ENCODE measurements around the gene CACNA1F. TPM values are rescaled to one million over a fixed set of nuclear protein-coding genes. Genes with fewer than 3 reads are reported as not detected.

CACNA1F gene
- total RNA-seq, 2 experiments from 2014 or later, result 1.1 to 1.2 TPM

DNA sequence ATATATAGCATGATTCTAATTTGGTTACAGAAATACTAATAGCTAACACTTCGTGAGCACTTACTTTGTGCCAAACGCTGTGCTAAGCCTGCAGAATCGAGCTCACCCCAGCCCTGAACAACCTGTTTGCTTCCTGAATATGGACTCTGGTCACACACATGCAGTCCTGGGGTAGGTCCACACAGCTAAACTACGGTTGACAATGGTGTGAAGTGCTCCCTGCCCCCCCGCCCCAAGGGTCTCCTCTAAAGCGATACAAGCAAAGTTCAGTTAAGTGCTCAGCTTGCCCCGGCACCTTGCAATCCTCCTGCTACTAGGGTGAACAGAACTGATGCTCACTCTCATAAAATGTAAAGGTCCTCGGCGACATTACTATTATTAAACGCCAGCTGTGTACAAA is 30.5 kb upstream of the CACNA1F start:
- TF ChIP-seq, protein P1, sequence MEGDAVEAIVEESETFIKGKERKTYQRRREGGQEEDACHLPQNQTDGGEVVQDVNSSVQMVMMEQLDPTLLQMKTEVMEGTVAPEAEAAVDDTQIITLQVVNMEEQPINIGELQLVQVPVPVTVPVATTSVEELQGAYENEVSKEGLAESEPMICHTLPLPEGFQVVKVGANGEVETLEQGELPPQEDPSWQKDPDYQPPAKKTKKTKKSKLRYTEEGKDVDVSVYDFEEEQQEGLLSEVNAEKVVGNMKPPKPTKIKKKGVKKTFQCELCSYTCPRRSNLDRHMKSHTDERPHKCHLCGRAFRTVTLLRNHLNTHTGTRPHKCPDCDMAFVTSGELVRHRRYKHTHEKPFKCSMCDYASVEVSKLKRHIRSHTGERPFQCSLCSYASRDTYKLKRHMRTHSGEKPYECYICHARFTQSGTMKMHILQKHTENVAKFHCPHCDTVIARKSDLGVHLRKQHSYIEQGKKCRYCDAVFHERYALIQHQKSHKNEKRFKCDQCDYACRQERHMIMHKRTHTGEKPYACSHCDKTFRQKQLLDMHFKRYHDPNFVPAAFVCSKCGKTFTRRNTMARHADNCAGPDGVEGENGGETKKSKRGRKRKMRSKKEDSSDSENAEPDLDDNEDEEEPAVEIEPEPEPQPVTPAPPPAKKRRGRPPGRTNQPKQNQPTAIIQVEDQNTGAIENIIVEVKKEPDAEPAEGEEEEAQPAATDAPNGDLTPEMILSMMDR (IDR thresholded peaks at IDR 0.05), result no peak
- H3K27ac Mint-ChIP-seq, result peak overlapping the region; percentile 63
- H3K9me3 Mint-ChIP-seq, result no peaks in the 10 kb centered on the region
- Histone ChIP-seq H3K36me3 (ENCODE audit: insufficient read depth, low read length) (no peaks in the 10 kb centered on the region), H3K9me3 (ENCODE audit: control insufficient read depth in 1 of 2, insufficient read depth in 1 of 2, low read length in 2 of 2) (no peaks in the 10 kb centered on the region), H3K27ac (ENCODE audit: low read depth in 1 of 2, low read length in 2 of 2) (no peak overlapping the region), H3K4me1 (ENCODE audit: insufficient read depth, low read length) (peaks cover 40% of the 10 kb centered on the region), H3K4me3 (ENCODE audit: low read length) (peak overlapping the region; percentile 32), H3K27me3 (ENCODE audit: control insufficient read depth in 1 of 2, insufficient read depth in 2 of 2, low read length in 2 of 2) (no peaks in the 10 kb centered on the region)
- H3K36me3 Mint-ChIP-seq (ENCODE audit: low read depth), result no peaks in the 10 kb centered on the region
- intact Hi-C loops (cut with DNase I, micrococcal nuclease), result no loop called here
- H3K4me1 Mint-ChIP-seq (ENCODE audit: low read depth), result peaks cover 33% of the 10 kb centered on the region
- ATAC-seq (ENCODE audit: poor library complexity) (no peak), DNase-seq (peak in 1 of 14 experiments; percentile 1)
- POLR2A ChIA-PET, result interaction anchor here (0.9 to 1.6 kb wide), 2 partner anchors 10 to 108 kb away, joined by 3 to 6 read pairs; no protein-coding TSS in a partner anchor
- H3K4me3 Mint-ChIP-seq, result peak overlapping the region; percentile 79
- CTCF ChIA-PET, result no interaction called here
- H3K27me3 Mint-ChIP-seq, result no peaks in the 10 kb centered on the region

DNA sequence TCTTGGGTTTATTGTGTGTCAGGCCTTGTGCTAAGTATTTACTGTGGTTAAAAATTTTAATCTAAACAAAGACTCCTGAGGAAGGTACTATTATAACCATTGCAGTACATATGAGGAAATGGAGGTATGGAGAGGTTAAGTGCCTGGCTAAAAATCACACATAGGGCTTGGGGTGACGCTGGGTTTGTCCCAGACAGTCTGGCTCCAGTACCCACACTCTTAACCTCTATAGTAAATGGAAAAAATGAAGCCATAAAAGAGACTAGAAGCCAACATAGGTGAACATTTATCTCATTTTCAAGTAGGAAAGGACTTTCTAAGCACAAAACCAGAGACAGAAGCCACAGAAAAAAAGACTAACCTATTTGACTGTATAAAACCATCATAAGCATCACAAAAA is 29.5 kb upstream of the CACNA1F start:
- no peaks in the 10 kb centered on the region for H3K36me3 Mint-ChIP-seq (ENCODE audit: low read depth)
- H3K4me3 Mint-ChIP-seq, result peak overlapping the region; percentile 71
- ChIA-PET CTCF (no interaction called here), POLR2A (interaction anchor here (1.6 kb wide), 1 partner anchor 11 kb away, joined by 6 read pairs; no protein-coding TSS in a partner anchor)
- Histone ChIP-seq H3K4me3 (ENCODE audit: low read length) (peak overlapping the region; percentile 32), H3K27ac (ENCODE audit: low read depth in 1 of 2, low read length in 2 of 2) (no peak overlapping the region), H3K27me3 (ENCODE audit: control insufficient read depth in 1 of 2, insufficient read depth in 2 of 2, low read length in 2 of 2) (no peaks in the 10 kb centered on the region), H3K4me1 (ENCODE audit: insufficient read depth, low read length) (peaks cover 43% of the 10 kb centered on the region), H3K9me3 (ENCODE audit: control insufficient read depth in 1 of 2, insufficient read depth in 1 of 2, low read length in 2 of 2) (no peaks in the 10 kb centered on the region), H3K36me3 (ENCODE audit: insufficient read depth, low read length) (no peaks in the 10 kb centered on the region)
- intact Hi-C loops (cut with DNase I, micrococcal nuclease), result no loop called here
- H3K9me3 Mint-ChIP-seq, result no peaks in the 10 kb centered on the region
- TF ChIP-seq, protein P1 (IDR thresholded peaks at IDR 0.05), result no peak
- DNase-seq (no peak), ATAC-seq (ENCODE audit: poor library complexity) (no peak)
- peak overlapping the region; percentile 59 for H3K27ac Mint-ChIP-seq
- H3K4me1 Mint-ChIP-seq (ENCODE audit: low read depth), result peaks cover 35% of the 10 kb centered on the region
- no peaks in the 10 kb centered on the region for H3K27me3 Mint-ChIP-seq

DNA sequence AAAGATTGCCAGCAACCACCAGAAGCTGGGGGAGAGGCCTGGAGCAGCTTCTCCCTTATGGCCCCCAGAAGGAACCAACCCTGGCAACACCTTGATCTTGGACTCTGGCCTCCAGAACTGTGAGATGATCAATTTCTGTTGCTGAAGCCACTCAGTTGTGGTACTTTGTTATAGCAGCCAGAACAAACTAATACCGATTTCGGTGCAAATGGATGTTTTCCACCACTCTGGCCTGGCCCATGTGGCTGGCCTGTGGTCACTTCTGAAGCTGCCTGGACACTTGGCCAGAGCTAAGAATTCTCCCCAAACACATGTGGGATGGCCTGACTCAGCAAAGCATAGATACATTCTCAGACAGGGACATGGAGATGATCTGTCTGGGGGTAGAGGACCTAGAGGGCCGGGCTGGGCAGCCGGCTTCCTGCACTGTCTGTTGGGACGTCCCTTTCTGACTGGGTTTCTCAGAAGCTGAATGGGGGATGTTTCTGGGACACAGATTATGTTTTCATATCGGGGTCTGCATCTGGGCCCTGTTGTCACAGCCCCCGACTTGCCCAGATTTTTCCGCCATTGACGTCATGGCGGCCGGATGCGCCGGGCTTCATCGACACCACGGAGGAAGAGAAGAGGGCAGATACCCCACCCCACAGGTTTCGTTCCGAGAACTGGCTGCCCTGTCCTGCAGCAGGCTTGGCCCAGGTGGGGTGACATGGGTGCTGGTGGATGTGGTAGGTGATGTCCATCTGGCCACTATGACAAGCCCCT is 27.3 kb upstream of the CACNA1F start:
- Histone ChIP-seq H3K4me3 (ENCODE audit: low read length) (peak overlapping the region; percentile 32), H3K27me3 (ENCODE audit: control insufficient read depth in 1 of 2, insufficient read depth in 2 of 2, low read length in 2 of 2) (no peaks in the 10 kb centered on the region), H3K36me3 (ENCODE audit: insufficient read depth, low read length) (no peaks in the 10 kb centered on the region), H3K27ac (ENCODE audit: low read depth in 1 of 2, low read length in 2 of 2) (peak overlapping the region in 1 of 2 donors; percentile 29), H3K9me3 (ENCODE audit: control insufficient read depth in 1 of 2, insufficient read depth in 1 of 2, low read length in 2 of 2) (no peaks in the 10 kb centered on the region), H3K4me1 (ENCODE audit: insufficient read depth, low read length) (peaks cover 49% of the 10 kb centered on the region)
- no peak for ATAC-seq (ENCODE audit: poor library complexity)
- Mint-ChIP-seq H3K27me3 (no peaks in the 10 kb centered on the region), H3K36me3 (ENCODE audit: low read depth) (no peaks in the 10 kb centered on the region), H3K27ac (peak overlapping the region; percentile 77), H3K9me3 (no peaks in the 10 kb centered on the region), H3K4me1 (ENCODE audit: low read depth) (peaks cover 43% of the 10 kb centered on the region), H3K4me3 (peak overlapping the region; percentile 25)
- TF ChIP-seq, protein P1 (IDR thresholded peaks at IDR 0.05), result no peak
- peak in 2 of 14 experiments; percentile 11 to 12 for DNase-seq
- CTCF ChIA-PET, result no interaction called here
- intact Hi-C loops (cut with DNase I, micrococcal nuclease), result no loop called here
- POLR2A ChIA-PET, result interaction anchor here (0.8 to 5.2 kb wide), 2 partner anchors 9 to 13 kb away, joined by 4 to 37 read pairs; partner anchors contain the start of gene PPP1R3F

Data from CD4-positive, alpha-beta T cell (primary cell).